Stimulated activated CD4-positive, alpha-beta T cell treated with anti-CD3 and anti-CD28 coated beads, Interleukin-1b, Interleukin-23, amount 100 ng/mL, for 1 hour (primary cell): ENCODE measurements around the gene NKTR.

ENCODE experiments used
- DNase-seq, 2 donors: peaks; one replicate each; pipeline ENCODE4 v3.0.0-alpha.2; 2020; ENCODE audit warnings: low read depth in 2 of 2

Gene NKTR

DNA sequence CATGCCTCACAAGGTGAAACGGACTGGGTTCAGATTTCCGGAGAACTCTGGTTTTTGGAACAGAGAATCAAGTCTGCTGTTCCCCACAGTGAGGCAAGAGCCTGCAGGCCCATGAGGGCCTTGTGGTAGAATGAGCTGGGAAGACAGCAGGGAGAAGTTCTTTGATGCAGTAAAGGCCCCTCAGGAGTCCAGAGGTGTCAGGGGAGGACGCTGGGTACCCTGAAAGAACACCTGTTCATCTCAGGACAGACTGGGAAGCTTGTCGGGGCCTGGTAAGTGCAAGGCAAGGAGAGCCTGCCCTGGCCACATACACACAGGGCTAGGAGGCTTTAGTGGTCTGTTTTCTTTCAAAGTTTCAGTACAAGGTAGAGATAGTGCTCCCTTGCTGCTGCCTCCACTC, 49.3 kb downstream of the NKTR start:
- no peak for DNase-seq

DNA sequence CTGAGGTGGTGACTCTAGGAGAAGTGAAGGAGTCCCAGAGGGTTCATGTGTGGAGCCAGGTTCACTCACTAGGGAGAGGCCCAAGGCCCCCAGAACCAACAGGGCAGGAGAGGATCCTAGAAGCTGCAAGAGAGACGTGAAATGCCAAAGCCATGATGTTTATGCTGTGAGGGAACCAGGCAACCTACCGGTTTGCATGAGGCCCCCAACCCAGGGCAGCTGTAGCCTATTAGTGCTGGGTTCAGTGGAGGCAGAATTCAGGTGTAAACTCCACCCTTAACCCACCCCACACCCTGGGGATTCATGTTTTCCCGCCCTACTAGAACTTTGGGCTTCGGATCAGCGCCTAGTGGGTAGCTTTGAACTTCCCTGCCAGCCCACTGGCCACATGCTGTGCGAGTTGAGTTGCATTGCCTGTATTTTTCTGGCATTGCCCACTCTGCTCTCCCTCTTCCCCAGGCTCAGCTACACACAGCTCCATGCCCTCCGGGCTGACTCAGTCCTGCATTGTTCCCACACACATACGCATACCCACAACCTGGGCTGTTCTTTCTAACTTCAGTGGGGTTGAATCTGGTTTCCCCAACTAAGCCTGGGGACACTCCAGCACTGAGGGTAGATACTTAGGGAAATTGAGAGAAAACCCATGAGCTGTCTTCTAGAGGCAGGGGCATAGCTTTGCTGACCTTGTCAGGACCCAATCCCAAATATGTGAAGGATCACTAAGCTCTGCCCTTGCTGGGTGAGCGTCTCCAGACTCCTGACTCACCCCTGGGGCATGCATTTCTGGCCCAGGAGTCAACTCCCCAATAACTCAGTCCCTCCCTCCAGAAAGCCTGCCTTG, 51.0 kb downstream of the NKTR start:
- no peak for DNase-seq

DNA sequence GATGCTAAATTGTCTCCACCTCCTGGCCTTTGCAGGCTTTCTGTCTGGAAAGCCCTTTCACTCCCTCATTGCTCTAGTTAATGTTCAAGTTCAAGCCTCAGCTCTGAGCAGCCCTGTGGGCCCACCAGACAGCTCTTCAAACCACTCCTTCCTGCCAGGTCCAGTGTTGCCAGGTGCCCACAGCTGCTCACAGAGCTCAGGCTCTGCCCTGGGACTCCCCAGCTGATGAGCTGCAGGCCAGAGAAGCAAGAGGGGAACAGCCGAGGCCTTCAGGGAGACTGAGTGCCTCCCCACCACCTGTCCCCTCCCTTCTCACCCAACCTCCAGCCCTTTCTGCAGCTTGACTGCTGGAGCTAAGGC, 51.7 kb downstream of the NKTR start:
- no peak for DNase-seq

DNA sequence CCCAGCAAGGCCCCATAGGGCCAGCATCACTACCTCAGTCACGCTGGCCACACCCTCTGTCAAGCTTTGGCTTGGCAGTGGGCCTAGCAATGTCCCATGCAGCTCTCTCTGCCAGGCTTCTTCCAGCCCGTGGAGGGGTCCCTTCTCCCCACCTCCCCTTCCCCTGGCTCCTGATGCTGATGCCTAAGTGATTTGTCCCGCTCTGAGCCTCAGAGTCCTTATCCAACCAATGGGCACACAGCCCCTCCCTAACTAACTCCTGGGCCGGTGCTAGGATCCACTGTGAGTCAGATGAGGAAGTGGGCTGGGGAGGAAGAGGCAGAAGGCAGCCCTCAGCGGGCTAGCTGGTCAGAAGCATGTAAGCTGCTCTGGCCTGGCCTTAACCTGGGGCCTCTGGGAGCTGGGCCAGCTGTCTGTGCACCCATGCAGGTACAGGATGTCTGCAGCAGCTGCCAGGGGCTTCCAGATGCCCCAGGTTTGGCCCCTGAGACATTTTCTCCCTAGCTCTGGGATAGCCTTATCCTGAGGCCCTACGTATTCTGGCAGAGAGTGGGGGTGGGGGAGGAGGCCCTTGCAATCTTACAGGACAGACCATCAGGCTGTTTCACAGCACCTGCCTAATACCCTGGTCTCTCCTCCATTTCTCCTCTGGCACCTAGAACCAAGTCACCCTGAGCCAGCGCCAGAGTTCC, 52.3 kb downstream of the NKTR start:
- no peak for DNase-seq

DNA sequence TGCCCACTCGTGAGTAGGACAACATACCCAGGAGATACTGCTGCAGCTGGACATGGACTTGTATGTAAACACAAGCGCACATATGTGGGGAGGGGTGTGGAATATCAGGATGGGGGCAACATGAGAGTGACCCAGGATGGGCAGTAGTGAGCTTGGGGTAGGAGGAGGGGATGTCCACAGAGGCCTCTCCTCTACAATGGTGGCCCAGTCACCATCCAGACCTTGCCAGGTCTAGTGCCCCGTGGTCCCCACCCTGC, 52.7 kb downstream of the NKTR start:
- no peak for DNase-seq

DNA sequence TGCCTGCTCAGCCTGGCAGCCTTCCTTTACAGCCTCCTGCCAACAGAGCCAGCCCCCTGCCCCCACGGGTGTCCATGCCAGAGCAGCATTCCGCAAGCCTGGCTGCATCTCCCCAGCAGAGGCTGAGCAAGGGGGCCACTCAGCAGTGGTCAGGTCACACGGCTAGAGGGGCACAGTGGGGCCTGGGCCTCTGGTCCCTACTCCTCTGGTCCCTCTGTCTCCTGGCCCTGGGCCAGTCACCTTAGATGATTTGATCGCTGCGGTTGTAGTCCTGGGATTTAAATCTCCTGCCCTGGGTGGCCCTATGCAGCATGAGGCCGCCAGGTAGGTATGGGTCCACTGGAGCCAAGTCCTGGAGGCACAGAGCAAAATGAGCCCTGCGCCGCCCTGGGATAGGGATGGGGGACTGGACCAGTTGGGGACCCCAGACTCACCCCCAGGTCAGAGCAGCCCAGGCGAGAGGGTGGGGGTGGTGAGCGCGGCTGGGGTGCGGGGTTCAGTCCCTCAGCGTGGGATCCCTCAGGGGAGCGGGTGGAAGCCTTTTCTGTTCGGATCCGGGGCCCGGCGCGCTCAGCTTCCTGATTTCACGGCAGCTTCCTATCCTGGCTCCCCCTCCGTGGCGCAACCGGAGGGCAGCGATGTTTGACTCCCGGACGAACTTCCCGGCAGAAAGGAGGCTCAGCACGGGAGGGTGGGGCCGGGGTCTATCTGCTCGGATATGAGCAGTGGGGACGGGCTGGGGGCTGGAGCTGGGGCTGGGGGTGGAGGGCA, 53.3 kb downstream of the NKTR start, which contains the start of gene ZBTB47:
ZBTB47 (plus strand) TSS at position 138 of the 771 bp plus-strand sequence. CDS start 4,659 bp downstream, outside the sequence.
- DNase-seq, result no peak

DNA sequence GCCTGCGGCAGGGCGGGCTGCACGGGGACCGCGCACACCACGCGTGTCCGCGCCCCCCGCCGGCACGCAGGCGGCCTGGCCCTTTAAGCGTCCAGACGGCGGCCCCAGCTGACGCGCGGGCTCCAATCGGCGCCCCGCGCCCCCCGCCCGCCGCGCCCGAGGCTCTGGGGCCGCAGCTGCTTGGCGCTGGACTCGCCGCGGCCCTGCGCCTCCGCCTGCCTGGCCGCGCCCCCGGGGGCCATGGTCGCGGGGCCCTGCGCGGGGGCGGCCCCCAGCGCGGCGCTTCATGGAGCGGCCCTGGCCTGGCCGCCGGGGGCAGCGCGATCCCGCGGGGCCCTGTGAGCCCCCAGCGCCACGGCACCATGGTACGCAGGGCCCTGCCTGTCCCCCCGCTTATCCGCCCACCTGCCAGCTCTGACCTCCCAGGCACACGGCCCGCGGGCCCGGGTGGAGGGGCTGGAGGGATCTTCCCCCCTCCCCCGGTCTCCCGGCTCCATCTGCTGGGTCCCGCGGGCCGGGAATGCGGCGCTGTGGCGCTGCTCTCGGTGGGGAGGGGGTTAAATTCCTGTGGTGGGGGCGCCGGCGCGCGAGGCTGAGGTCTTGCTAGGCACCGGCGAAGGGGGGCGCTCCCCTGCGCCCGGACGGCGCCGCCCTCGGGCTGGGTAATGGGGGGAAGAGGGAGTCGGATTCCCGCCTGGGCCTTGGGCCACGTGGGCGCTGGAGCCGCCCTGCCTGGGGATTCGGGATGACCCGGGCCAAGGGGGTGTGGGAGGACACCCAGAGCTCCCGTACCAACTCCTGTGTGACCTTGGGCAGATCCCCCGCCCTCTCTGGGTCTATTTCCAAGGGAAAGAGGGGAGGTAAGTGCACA, 54.1 kb downstream of the NKTR start:
- no peak for DNase-seq

DNA sequence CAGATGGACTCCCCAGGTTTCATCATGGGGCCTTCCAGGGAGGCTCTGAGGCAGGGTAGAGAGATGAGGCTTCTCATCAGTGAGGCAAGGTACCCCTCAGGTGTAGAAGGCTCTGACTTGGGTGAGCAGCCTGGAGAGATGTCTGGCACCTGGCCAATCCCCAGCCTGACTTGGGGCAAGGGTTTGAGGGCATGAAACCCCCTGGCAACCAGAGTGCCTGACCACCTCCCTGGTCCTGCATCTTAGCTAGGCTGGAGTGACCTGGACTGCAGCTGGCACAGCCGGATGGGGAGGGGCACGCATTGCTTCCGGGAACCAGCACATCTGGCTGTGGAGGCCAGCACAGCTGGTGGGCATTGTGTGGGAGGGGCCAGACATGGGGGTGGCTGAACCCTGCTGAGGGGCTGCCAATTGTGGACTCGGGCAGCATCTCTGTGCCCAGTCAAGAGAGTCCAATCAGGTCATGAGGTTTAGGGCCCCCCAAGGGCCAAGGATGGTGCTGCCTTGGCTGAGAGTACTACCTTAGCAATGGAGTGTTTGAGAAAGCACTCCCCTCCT, 54.9 kb downstream of the NKTR start:
- no peak for DNase-seq

DNA sequence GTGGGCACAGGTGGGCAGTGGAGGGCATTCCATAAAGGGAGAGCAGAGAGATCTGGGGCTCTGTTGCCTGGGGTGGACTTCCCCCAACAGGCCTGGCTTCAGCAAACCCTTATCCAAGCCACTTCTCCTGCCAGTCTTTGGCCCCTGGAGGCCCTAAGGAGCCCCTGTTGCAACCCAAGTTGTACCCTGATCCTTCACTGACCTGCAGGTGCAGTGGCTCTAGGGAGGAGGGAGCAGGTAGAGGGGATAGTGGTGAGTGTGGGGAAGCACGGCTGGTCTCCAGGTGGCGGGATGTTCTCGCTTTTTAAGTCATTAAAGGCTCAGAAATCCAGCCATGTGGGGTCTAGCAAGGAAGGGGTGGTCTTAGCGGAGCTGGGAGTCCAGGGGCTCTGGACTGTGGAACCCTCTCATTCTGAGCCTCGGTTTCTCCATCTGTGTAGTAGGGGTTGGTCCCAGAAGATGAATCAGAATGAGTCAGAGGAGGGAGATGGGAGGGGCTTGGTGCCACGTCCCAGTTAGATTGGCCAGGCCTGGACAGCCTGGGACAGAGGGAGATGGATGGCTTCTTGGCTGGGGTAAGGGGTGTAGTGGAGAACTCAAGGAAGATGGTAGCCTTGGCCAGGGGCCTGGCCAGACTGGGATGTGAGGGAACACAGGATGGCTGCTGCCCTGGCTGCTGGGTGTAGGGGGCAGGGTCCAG, 55.6 kb downstream of the NKTR start:
- DNase-seq, result no peak

DNA sequence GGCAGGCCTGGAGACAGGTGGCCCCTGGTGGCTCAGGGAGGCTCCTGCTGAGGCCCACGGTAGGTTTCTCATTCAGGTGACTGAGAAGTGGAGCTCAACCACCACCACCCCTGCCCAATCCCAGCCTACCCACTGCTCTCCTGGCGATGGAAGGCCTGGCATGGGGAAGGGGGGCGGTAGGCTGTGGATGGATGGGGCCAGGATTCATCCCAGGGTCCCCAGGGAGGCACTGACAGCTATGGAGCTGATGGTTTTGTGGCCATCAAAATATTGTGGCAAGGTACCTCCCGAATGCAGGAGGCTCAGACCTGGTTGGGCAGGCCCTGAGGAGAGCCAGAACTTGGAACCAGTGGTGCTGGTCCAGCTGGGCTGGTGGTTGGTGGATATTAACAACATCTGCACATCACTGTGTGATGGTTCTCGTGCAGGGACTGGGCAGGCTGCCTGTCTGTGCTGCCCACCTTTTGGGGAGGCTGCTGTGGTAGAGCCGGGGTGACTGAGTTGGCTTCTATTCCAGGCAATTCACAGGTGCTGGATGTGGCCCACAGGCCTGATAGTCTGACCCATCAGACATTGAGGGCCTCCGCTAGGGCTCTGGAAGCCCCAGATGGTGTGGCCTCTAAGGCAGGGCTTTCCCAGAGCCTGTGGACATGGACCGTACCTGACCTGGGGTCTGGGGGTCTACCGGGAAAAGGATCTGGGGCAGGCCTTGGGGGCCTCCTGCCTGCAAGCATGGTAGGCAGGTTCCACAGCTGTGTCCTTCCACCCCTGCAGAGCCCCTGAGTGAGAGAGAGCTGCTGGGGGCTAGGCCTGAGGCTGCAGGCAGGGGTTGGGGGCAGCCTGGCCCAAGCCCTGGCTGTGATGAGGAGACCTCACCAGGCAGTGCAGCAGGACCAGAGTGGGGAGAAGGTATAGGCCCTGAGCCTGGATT, 56.5 kb downstream of the NKTR start:
- DNase-seq, result no peak

DNA sequence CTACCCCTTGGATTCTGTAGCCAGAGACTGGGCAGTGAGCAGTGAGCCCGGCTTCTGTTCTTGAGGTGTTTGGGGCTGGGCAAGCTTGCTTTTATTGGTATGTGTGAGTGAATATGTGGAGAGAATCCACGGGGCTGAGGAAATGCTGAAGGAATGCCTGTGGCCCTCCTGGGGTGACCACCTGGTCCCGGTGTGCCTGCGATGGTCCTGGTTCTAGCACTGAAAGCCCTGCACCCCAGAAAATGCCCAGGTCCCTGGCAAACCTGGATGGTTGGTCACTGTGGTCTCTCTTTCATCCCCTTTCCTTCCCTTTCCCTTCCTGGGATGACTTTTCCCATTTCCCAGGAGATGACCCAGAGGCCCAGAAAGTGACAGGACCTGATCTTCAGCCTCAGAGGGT, 57.2 kb downstream of the NKTR start:
- no peak for DNase-seq

DNA sequence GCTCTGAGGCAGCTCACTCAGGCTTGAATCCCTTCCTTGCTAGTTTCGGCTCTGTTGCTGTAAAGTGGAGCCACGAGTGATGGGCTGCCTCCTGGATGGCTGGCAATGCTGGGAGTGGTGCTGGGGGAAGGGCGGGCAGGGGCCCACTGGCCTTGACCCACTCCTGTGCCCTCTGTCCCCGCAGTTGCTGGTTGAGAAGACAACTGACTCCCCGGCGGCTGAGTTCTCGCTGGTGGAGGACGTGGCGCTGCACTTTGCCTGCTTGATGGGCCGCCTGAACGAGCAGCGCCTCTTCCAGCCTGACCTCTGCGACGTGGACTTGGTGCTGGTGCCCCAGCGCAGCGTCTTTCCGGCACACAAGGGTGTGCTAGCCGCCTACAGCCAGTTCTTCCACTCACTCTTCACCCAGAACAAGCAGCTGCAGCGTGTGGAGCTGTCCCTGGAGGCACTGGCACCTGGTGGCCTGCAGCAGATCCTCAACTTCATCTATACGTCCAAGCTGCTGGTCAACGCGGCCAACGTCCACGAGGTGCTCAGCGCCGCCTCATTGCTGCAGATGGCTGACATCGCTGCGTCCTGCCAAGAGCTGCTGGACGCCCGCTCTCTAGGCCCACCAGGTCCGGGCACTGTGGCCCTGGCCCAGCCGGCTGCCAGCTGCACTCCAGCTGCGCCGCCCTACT, 57.7 kb downstream of the NKTR start:
- DNase-seq, result no peak

DNA sequence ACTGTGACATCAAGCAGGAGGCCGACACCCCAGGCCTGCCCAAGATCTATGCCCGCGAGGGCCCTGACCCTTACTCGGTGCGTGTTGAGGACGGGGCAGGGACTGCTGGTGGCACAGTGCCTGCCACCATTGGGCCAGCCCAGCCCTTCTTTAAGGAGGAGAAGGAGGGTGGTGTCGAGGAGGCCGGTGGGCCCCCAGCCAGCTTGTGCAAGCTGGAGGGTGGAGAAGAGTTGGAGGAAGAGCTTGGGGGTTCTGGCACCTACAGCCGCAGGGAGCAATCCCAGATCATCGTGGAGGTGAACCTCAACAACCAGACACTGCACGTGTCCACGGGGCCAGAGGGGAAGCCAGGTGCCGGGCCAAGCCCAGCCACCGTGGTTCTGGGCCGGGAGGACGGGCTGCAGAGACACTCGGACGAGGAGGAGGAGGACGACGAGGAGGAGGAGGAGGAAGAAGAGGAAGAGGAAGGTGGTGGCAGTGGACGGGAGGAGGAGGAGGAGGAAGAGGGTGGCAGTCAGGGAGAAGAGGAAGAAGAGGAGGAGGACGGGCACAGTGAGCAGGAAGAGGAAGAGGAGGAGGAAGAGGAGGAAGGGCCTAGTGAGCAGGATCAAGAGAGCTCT, 58.4 kb downstream of the NKTR start:
- DNase-seq, result no peak

DNA sequence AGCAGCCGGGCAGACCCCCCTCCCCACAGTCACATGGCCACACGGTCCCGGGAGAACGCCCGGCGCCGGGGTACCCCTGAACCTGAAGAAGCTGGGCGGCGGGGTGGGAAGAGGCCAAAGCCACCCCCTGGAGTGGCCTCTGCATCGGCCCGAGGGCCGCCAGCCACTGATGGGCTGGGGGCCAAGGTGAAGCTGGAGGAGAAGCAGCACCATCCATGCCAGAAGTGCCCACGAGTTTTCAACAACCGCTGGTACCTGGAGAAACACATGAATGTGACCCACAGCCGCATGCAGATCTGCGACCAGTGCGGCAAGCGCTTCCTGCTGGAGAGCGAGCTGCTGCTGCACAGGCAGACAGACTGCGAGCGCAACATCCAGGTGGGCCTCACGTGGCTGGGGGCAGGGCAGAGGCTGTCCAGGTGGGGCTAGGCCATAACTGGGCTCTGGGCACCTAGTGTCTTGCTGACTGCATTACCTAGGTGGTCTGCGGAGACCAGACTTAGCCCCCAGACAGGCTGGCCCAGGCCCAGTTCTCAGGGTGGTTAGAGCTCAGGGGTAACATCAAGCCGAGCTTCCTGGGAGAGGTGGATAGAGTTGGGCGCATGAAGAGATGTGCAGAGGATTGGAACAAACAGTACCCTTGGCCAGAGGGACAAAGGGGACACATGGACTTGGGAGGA, 59.1 kb downstream of the NKTR start:
- DNase-seq, result no peak

DNA sequence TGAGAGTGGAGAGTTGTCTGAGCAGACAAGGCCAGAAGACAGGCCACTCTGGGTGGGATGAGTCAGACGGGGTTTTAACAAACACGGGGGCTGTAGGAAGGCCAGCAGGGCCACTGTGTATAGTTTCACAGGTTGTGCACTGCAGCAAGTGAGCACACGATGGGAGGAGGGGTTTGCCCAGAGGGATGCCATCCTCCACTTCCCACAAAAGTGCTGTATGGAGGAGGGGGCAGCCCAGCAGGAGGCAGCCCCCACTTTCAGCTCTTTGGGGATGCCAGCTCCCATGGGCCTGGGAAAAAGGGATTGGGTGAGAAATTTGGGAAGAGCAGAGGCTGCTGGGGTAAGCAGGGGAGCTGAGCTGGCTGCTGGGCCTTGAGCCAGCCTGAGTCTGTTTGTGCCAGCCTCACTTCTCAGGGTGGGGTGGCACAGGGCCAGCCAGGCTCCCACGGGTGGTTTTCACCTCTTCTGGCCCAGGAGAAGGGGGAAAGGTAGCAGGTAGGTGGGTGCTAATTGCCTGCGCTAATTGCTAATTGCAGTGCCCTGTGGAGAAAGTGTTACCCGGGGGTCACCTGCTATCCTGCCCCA, 59.7 kb downstream of the NKTR start:
- no peak for DNase-seq

DNA sequence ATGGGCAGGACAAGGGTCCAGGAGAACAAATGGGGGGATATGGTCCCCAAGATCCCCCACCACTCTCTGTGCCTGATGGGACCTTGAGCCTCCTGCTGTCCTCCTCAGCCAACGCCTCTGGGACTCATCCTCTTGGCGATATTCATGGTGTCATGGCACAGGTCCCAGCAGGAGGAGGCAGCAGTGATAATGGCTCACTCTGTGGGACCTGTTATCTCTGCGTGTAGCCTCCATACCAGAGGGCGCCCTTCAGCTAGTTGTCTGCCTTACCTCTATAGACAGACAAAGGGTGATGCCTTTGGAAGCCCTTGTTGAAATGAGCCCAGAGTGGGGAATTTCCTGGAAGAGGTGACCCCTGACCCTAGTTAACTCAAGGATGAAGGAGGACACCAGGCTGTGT, 60.4 kb downstream of the NKTR start:
- DNase-seq, result no peak

DNA sequence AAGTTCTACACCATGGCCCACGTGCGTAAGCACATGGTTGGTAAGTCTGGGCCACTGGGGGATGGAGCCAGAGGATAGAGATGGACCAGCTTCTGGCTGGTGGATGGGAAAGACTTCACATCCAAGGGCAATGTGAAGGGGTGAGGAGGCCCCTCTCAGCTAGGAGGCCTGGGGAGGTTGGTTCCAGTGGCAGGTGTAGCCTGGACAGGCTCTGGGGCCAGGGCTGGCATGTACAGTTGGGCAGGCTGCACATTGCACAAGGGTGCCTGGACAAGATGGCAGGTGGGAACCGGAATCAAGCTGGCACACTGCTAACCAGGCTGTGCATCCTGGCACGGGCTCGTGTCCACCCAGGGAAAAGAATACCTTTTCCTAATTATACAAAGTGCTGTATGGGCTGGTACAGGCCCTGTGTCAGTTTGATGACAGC, 61.1 kb downstream of the NKTR start:
- DNase-seq, result no peak
